Measurements from ENCODE around the gene BCLAF3. TPM values are rescaled to one million over a fixed set of nuclear protein-coding genes. Genes with fewer than 3 reads are reported as not detected.

The BCLAF3 gene
- total RNA-seq, 4 donors from 2014 or later: 7.0 to 10.0 (median 8.7) TPM

- Histone ChIP-seq H3K4me3 (no peak overlapping the region), H3K27ac (replicated peaks in 1 of 4) (no peak overlapping the region), H3K27me3 (peaks cover 0 to 4% (median 0%) of the 10 kb centered on the region in 4 donors), H3K9me3 (no peaks in the 10 kb centered on the region), H3K36me3 (no peaks in the 10 kb centered on the region), H3K4me1 (no peaks in the 10 kb centered on the region)
- TF ChIP-seq EP300 (IDR thresholded peaks at IDR 0.05): no peak
- intact Hi-C loops (cut with DNase I): no loop called here
- no peak for DNase-seq (ENCODE audit: extremely low spot score)
- WGBS: 69% methylated on average over 4 of the region's 4 CpGs
These were observed 10.7 kb upstream of the BCLAF3 start for GRCh38 chrX:20001588-20001987.

GRCh38 chrX:19991350-19991718 is 473 bp upstream of the BCLAF3 start:
- Histone ChIP-seq H3K27me3 (no peaks in the 10 kb centered on the region), H3K4me1 (peaks cover 0 to 12% (median 5%) of the 10 kb centered on the region in 4 donors), H3K27ac (replicated peaks in 1 of 4) (peak overlapping the region; percentile 70 to 81 (median 78)), H3K36me3 (no peaks in the 10 kb centered on the region), H3K4me3 (peak overlapping the region; percentile 70 to 87 (median 78)), H3K9me3 (no peaks in the 10 kb centered on the region)
- intact Hi-C loops (cut with DNase I): loop anchor here (5.0 kb wide), 1 partner anchor 84 kb away; no protein-coding TSS in a partner anchor
- 52% methylated on average over 6 of the region's 6 CpGs for WGBS
- no peak for DNase-seq (ENCODE audit: extremely low spot score)
- no peak for TF ChIP-seq POLR2AphosphoS5 (IDR thresholded peaks at IDR 0.05)
- no peak for TF ChIP-seq POLR2A (IDR thresholded peaks at IDR 0.05; ENCODE audit: low read depth)

GRCh38 chrX:19990151-19990555 is 708 bp downstream of the BCLAF3 start:
- intact Hi-C loops (cut with DNase I): loop anchor here (5.0 kb wide), 1 partner anchor 83 kb away; no protein-coding TSS in a partner anchor
- TF ChIP-seq POLR2AphosphoS5 (IDR thresholded peaks at IDR 0.05) (no peak), CTCF (IDR thresholded peaks at IDR 0.05) (no peak), POLR2A (IDR thresholded peaks at IDR 0.05; ENCODE audit: low read depth) (no peak), EP300 (IDR thresholded peaks at IDR 0.05) (no peak)
- DNase-seq (ENCODE audit: extremely low spot score): no peak

GRCh38 chrX:19987856-19988255 is 3.0 kb downstream of the BCLAF3 start:
- no peak for TF ChIP-seq EP300 (IDR thresholded peaks at IDR 0.05)
- TF ChIP-seq POLR2A (IDR thresholded peaks at IDR 0.05; ENCODE audit: low read depth): no peak
- Histone ChIP-seq H3K27me3 (no peaks in the 10 kb centered on the region), H3K4me3 (no peak overlapping the region), H3K36me3 (no peaks in the 10 kb centered on the region), H3K4me1 (peaks cover 0 to 12% (median 5%) of the 10 kb centered on the region in 4 donors), H3K9me3 (no peaks in the 10 kb centered on the region), H3K27ac (replicated peaks in 1 of 4) (no peak overlapping the region)
- WGBS: 82% methylated on average over 5 of the region's 5 CpGs
- intact Hi-C loops (cut with DNase I): no loop called here
- DNase-seq (ENCODE audit: extremely low spot score): no peak

More at GRCh38 chrX:19990151-19990555, 708 bp downstream of the BCLAF3 start:
- Histone ChIP-seq H3K36me3 (no peaks in the 10 kb centered on the region), H3K4me3 (peak overlapping the region; percentile 70 to 87 (median 78)), H3K27me3 (no peaks in the 10 kb centered on the region), H3K4me1 (peaks cover 0 to 12% (median 5%) of the 10 kb centered on the region in 4 donors), H3K27ac (replicated peaks in 1 of 4) (peak overlapping the region; percentile 78 to 81 (median 80)), H3K9me3 (no peaks in the 10 kb centered on the region)
- WGBS: 23% methylated on average over 12 of the region's 25 CpGs

- no peak for TF ChIP-seq CTCF (IDR thresholded peaks at IDR 0.05)
- no peak for TF ChIP-seq POLR2A (IDR thresholded peaks at IDR 0.05; ENCODE audit: low read depth)
- TF ChIP-seq POLR2AphosphoS5 (IDR thresholded peaks at IDR 0.05): no peak
- TF ChIP-seq EP300 (IDR thresholded peaks at IDR 0.05): no peak
- WGBS: 71% methylated on average over 3 of the region's 3 CpGs
- Histone ChIP-seq H3K9me3 (no peaks in the 10 kb centered on the region), H3K27ac (replicated peaks in 1 of 4) (no peak overlapping the region), H3K36me3 (no peaks in the 10 kb centered on the region), H3K4me3 (no peak overlapping the region), H3K4me1 (peaks cover 3 to 12% (median 8%) of the 10 kb centered on the region in 4 donors), H3K27me3 (no peaks in the 10 kb centered on the region)
- intact Hi-C loops (cut with DNase I): no loop called here
- no peak for DNase-seq (ENCODE audit: extremely low spot score)
These were observed 4.3 kb downstream of the BCLAF3 start for GRCh38 chrX:19986531-19986930.

- Histone ChIP-seq H3K36me3 (no peaks in the 10 kb centered on the region), H3K27ac (replicated peaks in 1 of 4) (no peak overlapping the region), H3K4me3 (no peak overlapping the region), H3K9me3 (no peaks in the 10 kb centered on the region), H3K4me1 (peaks cover 0 to 6% (median 2%) of the 10 kb centered on the region in 4 donors), H3K27me3 (no peaks in the 10 kb centered on the region)
- 66% methylated on average over 2 of the region's 2 CpGs for WGBS
- no peak for DNase-seq (ENCODE audit: extremely low spot score)
- no peak for TF ChIP-seq POLR2AphosphoS5 (IDR thresholded peaks at IDR 0.05)
- no peak for TF ChIP-seq EP300 (IDR thresholded peaks at IDR 0.05)
- no peak for TF ChIP-seq CTCF (IDR thresholded peaks at IDR 0.05)
- TF ChIP-seq POLR2A (IDR thresholded peaks at IDR 0.05; ENCODE audit: low read depth): no peak
- intact Hi-C loops (cut with DNase I): no loop called here
These were observed 8.9 kb downstream of the BCLAF3 start for GRCh38 chrX:19981947-19982346.
